Measurements from ENCODE around the gene SYCP2L. TPM values are rescaled to one million over a fixed set of nuclear protein-coding genes. Genes with fewer than 3 reads are reported as not detected.

SYCP2L gene
- total RNA-seq, 1 experiment from 2014 or later: 4.9 TPM

- TF ChIP-seq ZBTB33 (IDR thresholded peaks at IDR 0.05; ENCODE audit: extremely low read depth, insufficient replicate concordance, low read length) (no peak), ZNF274 (IDR thresholded peaks at IDR 0.05; ENCODE audit: low read depth, low read length) (no peak), EGR1 (IDR thresholded peaks at IDR 0.05; ENCODE audit: low read depth) (no peak), TCF7L2 (IDR thresholded peaks at IDR 0.05; ENCODE audit: borderline replicate concordance, extremely low read depth, insufficient read depth, insufficient read length) (no peak), ZFX (IDR thresholded peaks at IDR 0.05) (no peak), SRF (IDR thresholded peaks at IDR 0.05; ENCODE audit: low read depth) (no peak), FOSL1 (IDR thresholded peaks at IDR 0.05; ENCODE audit: low read depth) (no peak), ATF3 (IDR thresholded peaks at IDR 0.05) (no peak), ELF1 (IDR thresholded peaks at IDR 0.05; ENCODE audit: borderline replicate concordance, low read depth) (no peak), RAD21 (IDR thresholded peaks at IDR 0.05; ENCODE audit: low read depth) (no peak)
Observed at GRCh38 chr6:11015102-11015501, 128.2 kb downstream of the SYCP2L start (continued).

- DNase-seq (ENCODE audit: low read depth, low spot score) (no peak), ATAC-seq (no peak)
- intact Hi-C loops (cut with micrococcal nuclease): no loop called here
- Histone ChIP-seq H3K4me1 (ENCODE audit: control insufficient read depth in 1 of 2, insufficient read depth in 2 of 2, low read length in 2 of 2) (peaks cover 1 to 6% of the 10 kb centered on the region in 2 experiments; a peak in 2 of 4 replicates), H3K27me3 (ENCODE audit: insufficient read depth, low read length) (no peaks in the 10 kb centered on the region), H4K20me1 (ENCODE audit: insufficient read depth) (no peaks in the 10 kb centered on the region), H3K27ac (ENCODE audit: low read depth, low read length) (no peak overlapping the region), H3K9me2 (ENCODE audit: insufficient read depth) (no peaks in the 10 kb centered on the region), H2AFZ (ENCODE audit: low read depth, low read length, poor library complexity, severe bottlenecking) (no peak overlapping the region), H3K9ac (ENCODE audit: low read length) (no peak overlapping the region), H3K79me2 (ENCODE audit: insufficient read depth, low read length) (no peaks in the 10 kb centered on the region), H3K4me2 (ENCODE audit: low read length) (no peak overlapping the region), H3K36me3 (ENCODE audit: control insufficient read depth in 1 of 2, insufficient read depth in 2 of 2, low read length in 2 of 2) (no peaks in the 10 kb centered on the region), H3K4me3 (replicated peaks in 1 of 2; ENCODE audit: low read depth in 1 of 2, low read length in 2 of 2) (no peak overlapping the region), H3K9me3 (ENCODE audit: control insufficient read depth in 1 of 2, insufficient read depth in 1 of 2, low read depth in 1 of 2, low read length in 2 of 2) (no peaks in the 10 kb centered on the region)
- CTCF ChIA-PET: no interaction called here
- POLR2A ChIA-PET: no interaction called here
- RAD21 ChIA-PET (ENCODE audit: low non-redundant PET in 1 of 2, low total read pairs in 2 of 2, uncharacterized antibody in 2 of 2, unreplicated experiment in 2 of 2): no interaction called here
- TF ChIP-seq CTCF (IDR thresholded peaks at IDR 0.05 in 2 of 3, conservative IDR thresholded peaks at IDR 0.05 in 1 of 3; ENCODE audit: borderline replicate concordance in 1 of 3, insufficient read depth in 1 of 3, low read depth in 2 of 3, low read length in 2 of 3) (no peak), EZH2 (IDR thresholded peaks at IDR 0.05) (no peak), ELF1 (IDR thresholded peaks at IDR 0.05; ENCODE audit: borderline replicate concordance, low read depth) (no peak), EZH2phosphoT487 (IDR thresholded peaks at IDR 0.05; ENCODE audit: borderline replicate concordance) (no peak), JUND (IDR thresholded peaks at IDR 0.05) (no peak), RAD21 (IDR thresholded peaks at IDR 0.05; ENCODE audit: low read depth) (no peak), ZNF274 (IDR thresholded peaks at IDR 0.05; ENCODE audit: low read depth, low read length) (no peak), ATF3 (IDR thresholded peaks at IDR 0.05) (no peak)
- BruUV-seq (replicated peaks): no TSS peak
Observed at GRCh38 chr6:11016452-11016851, 129.6 kb downstream of the SYCP2L start.
